Aorta (tissue), 5 donors: ENCODE results near the gene KIRREL2. TPM values are rescaled to one million over a fixed set of nuclear protein-coding genes. Genes with fewer than 3 reads are reported as not detected.
"Not testable (repeated sequence)": the region's sequence is repeated elsewhere in the genome, so short reads cannot be mapped to it uniquely, and the experiment has no call there.

Experiments
- ATAC-seq: fragments of 200-7000 bp; cut with Tn5 transposase; one replicate; pipeline ENCODE4 v1.9.1; 2022; ENCODE audit warnings: moderate library complexity; ENCODE audit not compliant: low FRiP score
- DNase-seq, 2 donors: peaks; one replicate each; pipeline ENCODE4 v3.0.0-alpha.2; 2020
- H3K27ac ChIP-seq, 2 donors: one replicate each; pipeline ENCODE4 v1.5.1; 2013; ENCODE audit warnings: low read length in 2 of 2, mild to moderate bottlenecking in 2 of 2, moderate library complexity in 2 of 2, control low read depth in 1 of 2, inconsistent platforms in 1 of 2, low read depth in 1 of 2
- H3K27me3 ChIP-seq, 2 donors: one replicate each; pipeline ENCODE4 v1.6.1; 2013; ENCODE audit warnings: control low read depth in 1 of 2, low read length in 1 of 2, mild to moderate bottlenecking in 1 of 2, moderate library complexity in 1 of 2; ENCODE audit not compliant: insufficient read depth in 2 of 2, control insufficient read depth in 1 of 2
- H3K36me3 ChIP-seq, 2 donors: one replicate each; pipeline ENCODE4 v1.6.1; 2013; ENCODE audit warnings: control low read depth in 1 of 2, low read length in 1 of 2, mild to moderate bottlenecking in 1 of 2; ENCODE audit not compliant: insufficient read depth in 2 of 2, control insufficient read depth in 1 of 2
- H3K4me1 ChIP-seq, 2 donors: one replicate each; pipeline ENCODE4 v1.6.1; 2013; ENCODE audit warnings: low read length in 2 of 2, control low read depth in 1 of 2, mild to moderate bottlenecking in 1 of 2, moderate library complexity in 1 of 2; ENCODE audit not compliant: insufficient read depth in 2 of 2, control insufficient read depth in 1 of 2
- H3K4me3 ChIP-seq, 2 donors: one replicate each; pipeline ENCODE4 v1.5.1; 2013; ENCODE audit warnings: low read length in 2 of 2, control low read depth in 1 of 2, mild to moderate bottlenecking in 1 of 2
- H3K9me3 ChIP-seq: one replicate; pipeline ENCODE4 v1.6.1; 2013; ENCODE audit warnings: mild to moderate bottlenecking, low read length; ENCODE audit not compliant: control insufficient read depth
- WGBS, 2 donors: extraction: QIAGEN DNeasy Blood & Tissue Kit; methylation state at CpG; one replicate each; pipeline ENCODE4 v1.1.7; 2013; 5-methylcytosine and 5-hydroxymethylcytosine counted together
- intact Hi-C, 2 donors: fragments of 100-400 bp; cut with DNase I; formaldehyde crosslinking; loops; one replicate each; pipeline versions ENCODE4 v1.14.2 to v1.15.0; 2022
- polyA plus RNA-seq, 2 donors: library from polyadenylated mRNA; stranded (reverse); fragments of 200-250 nt; gene quantifications; one replicate each; pipeline ENCODE4 v1.2.3, GENCODE V29; 2013
- total RNA-seq, 2 donors: library from RNA; stranded (reverse); fragmentation: NEBNext Ultra II Directional; extraction: Animal tissue kit (Norgen Biotek cat#: 25700); gene quantifications; one replicate each; pipeline ENCODE4 v1.2.1, GENCODE V29; 2021
- donor health status: healthy with polysubstance abuse.
- donor health status: Bipolar disorder and iron deficiency.
- donor health status: DM: no; HTN: no; CAD: no.
- donor health status: DM: no; HTN: no; CAD: no.
- donor health status: DM: yes; HTN: yes; CAD: no.

Gene KIRREL2
- total and polyA plus RNA-seq, 4 donors: 0.08 to 0.50 TPM; not detected in 2

DNA sequence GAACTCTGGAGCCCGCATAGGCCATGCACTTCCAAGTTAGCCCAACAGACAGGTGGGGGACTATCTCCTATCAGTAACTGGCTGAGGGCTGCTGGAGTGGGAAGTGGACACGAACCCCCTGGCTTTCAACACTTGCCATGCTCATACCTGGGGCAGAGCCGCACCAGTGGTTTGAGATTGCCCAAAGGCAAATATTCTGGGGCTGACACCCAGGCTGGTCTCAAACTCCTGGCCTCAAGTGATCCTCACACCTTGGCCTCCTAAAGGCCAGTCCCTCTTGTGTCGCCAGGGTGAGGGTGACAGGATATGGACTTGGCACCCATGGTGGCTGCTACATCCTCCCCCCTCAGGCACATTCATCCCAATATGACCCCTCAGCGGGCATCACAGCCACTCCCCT is 30.5 kb downstream of the KIRREL2 start:
- H3K36me3 ChIP-seq: no peaks in the 10 kb centered on the region
- intact Hi-C loops: no loop called here
- H3K4me1 ChIP-seq: no peaks in the 10 kb centered on the region
- ATAC-seq (no peak), DNase-seq (no peak)
- H3K27me3 ChIP-seq: no peaks in the 10 kb centered on the region
- 93 to 94% methylated on average over 5 of the region's 5 CpGs for WGBS, 2 donors
- H3K9me3 ChIP-seq: no peaks in the 10 kb centered on the region
- H3K4me3 ChIP-seq: no peak overlapping the region
- no peak overlapping the region for H3K27ac ChIP-seq

DNA sequence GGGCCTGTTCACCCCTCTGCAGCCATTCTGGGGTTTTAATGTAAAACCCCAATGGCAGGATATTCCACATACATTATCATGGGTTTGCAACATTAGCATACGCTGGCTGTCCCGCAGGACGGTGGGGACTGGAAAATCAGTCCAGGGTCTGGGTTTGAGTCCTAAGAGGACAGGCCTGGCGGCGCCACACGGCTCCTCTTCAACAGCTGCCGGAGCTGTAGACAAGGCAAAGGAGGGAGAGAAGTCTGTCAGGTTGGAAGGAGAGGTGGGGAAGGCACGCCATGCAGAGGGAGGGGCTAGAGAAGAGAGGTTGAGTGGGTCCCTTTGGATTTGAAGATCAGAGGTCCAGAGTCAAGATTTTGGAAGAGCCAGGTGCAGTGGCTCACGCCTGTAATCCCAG is 31.7 kb downstream of the KIRREL2 start:
- Histone ChIP-seq H3K27me3 (no peaks in the 10 kb centered on the region), H3K27ac (no peak overlapping the region), H3K4me1 (no peaks in the 10 kb centered on the region), H3K36me3 (no peaks in the 10 kb centered on the region), H3K4me3 (no peak overlapping the region), H3K9me3 (no peaks in the 10 kb centered on the region)
- intact Hi-C loops: no loop called here
- no peak for DNase-seq
- WGBS, 2 donors: 91 to 92% methylated on average over 9 of the region's 9 CpGs
- no peak for ATAC-seq

GRCh38 chr19:35889370-35890112 is 32.8 kb downstream of the KIRREL2 start:
- H3K4me3 ChIP-seq: no peak overlapping the region
- intact Hi-C loops: no loop called here
- WGBS, 2 donors: 95% methylated on average over 18 of the region's 18 CpGs
- no peak overlapping the region for H3K27ac ChIP-seq
- ATAC-seq (no peak), DNase-seq (no peak)
- no peaks in the 10 kb centered on the region for H3K36me3 ChIP-seq
- no peaks in the 10 kb centered on the region for H3K4me1 ChIP-seq
- H3K27me3 ChIP-seq: no peaks in the 10 kb centered on the region
- H3K9me3 ChIP-seq: no peaks in the 10 kb centered on the region

GRCh38 chr19:35890113-35890650 is 33.5 kb downstream of the KIRREL2 start:
- intact Hi-C loops: no loop called here
- H3K27ac ChIP-seq: no peak overlapping the region
- H3K4me1 ChIP-seq: no peaks in the 10 kb centered on the region
- H3K9me3 ChIP-seq: no peaks in the 10 kb centered on the region
- H3K36me3 ChIP-seq: no peaks in the 10 kb centered on the region
- ATAC-seq (no peak), DNase-seq (no peak)
- 93 to 94% methylated on average over 13 of the region's 13 CpGs for WGBS, 2 donors
- H3K27me3 ChIP-seq: no peaks in the 10 kb centered on the region
- H3K4me3 ChIP-seq: no peak overlapping the region

DNA sequence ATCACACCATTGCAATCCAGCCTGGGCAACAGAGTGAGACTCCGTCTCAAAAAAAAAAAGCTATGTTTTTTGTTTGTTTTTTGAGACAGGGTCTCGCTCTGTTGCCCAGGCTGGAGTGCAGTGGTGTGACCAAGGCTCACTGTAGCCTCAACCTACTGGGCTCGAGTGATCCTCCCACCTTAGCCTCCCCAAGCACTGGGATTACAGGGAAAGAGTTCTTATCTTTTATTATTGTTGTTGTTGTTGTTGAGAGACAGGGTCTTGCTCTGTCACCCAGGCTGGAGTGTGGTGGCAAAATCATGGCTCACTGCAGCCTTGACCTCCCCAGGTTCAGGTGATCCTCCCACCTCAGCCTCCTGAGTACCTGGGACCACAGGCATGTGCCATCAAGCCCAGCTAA is 35.1 kb downstream of the KIRREL2 start:
- H3K27ac ChIP-seq, DNase-seq, H3K4me1 ChIP-seq, H3K36me3 ChIP-seq, ATAC-seq, intact Hi-C loops, H3K4me3 ChIP-seq, H3K27me3 ChIP-seq, H3K9me3 ChIP-seq: not testable (repeated sequence)
- 89 to 94% methylated on average over 3 of the region's 3 CpGs for WGBS, 2 donors

GRCh38 chr19:35894342-35894741 is 37.6 kb downstream of the KIRREL2 start:
- H3K36me3 ChIP-seq: no peaks in the 10 kb centered on the region
- intact Hi-C loops: no loop called here
- H3K9me3 ChIP-seq: no peaks in the 10 kb centered on the region

DNA sequence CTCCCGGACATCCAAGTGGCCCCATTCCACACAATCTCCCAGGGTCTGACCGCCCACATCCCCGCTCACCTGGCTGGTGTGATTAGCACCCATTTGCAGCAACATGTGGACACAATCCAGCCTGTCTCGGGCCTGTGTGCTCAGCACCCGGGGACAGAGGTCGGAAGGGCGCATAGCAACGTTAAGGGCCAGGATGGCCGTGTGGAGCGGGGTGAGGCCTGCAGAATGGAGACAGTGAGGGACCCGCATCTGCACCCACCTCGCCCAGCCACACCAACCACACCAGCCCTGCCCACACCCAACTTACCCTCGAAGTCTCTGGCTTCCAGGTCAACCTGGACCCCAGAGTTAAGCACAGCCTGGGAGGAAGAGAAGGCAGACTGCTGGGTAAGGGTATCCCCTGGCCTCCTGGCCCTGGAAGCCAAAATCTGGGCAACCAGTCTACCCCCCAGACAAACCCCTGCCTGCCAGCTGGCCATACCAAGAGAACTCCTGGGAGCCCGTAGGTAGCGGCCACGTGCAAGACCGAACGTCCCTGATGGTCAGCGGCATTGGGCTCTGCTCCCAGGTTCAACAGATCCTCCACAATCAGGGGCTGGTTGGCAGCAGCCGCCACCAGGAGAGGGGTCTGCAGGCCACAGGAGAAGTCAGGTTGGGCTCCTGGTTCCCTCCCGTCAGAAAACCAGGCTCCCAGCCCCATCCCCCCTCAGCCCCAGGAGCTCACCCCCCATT is 39.4 kb downstream of the KIRREL2 start:
- 91 to 92% methylated on average over 21 of the region's 21 CpGs for WGBS, 2 donors
- DNase-seq (no peak), ATAC-seq (no peak)
- no peaks in the 10 kb centered on the region for H3K9me3 ChIP-seq
- H3K27ac ChIP-seq: no peak overlapping the region
- H3K36me3 ChIP-seq: no peaks in the 10 kb centered on the region
- intact Hi-C loops: no loop called here
- H3K27me3 ChIP-seq: no peaks in the 10 kb centered on the region
- no peaks in the 10 kb centered on the region for H3K4me1 ChIP-seq
- no peak overlapping the region for H3K4me3 ChIP-seq

More at GRCh38 chr19:35894342-35894741, 37.6 kb downstream of the KIRREL2 start:
- Histone ChIP-seq H3K4me1 (no peaks in the 10 kb centered on the region), H3K4me3 (no peak overlapping the region), H3K27ac (no peak overlapping the region), H3K27me3 (no peaks in the 10 kb centered on the region)
- WGBS, 2 donors: 95 to 97% methylated on average over 2 of the region's 2 CpGs
- DNase-seq (no peak), ATAC-seq (no peak)

- DNase-seq (no peak), ATAC-seq (no peak)
- Histone ChIP-seq H3K27ac (no peak overlapping the region), H3K36me3 (no peaks in the 10 kb centered on the region), H3K27me3 (no peaks in the 10 kb centered on the region), H3K4me1 (no peaks in the 10 kb centered on the region), H3K9me3 (no peaks in the 10 kb centered on the region), H3K4me3 (no peak overlapping the region)
- intact Hi-C loops: no loop called here
- WGBS, 2 donors: 96 to 98% methylated on average over 13 of the region's 13 CpGs
Measured at GRCh38 chr19:35896643-35897040, 39.9 kb downstream of the KIRREL2 start.
